ENCODE measurements around the gene HTT. TPM values are rescaled to one million over a fixed set of nuclear protein-coding genes. Genes with fewer than 3 reads are reported as not detected.

The HTT gene
- total RNA-seq, 1 experiment from 2014 or later, result 85.4 TPM

GRCh38 chr4:3188118-3188517 is 113.6 kb downstream of the HTT start:
- Mint-ChIP-seq H3K27ac (no peak overlapping the region), H3K4me1 (no peaks in the 10 kb centered on the region), H3K36me3 (peaks cover 39% of the 10 kb centered on the region), H3K4me3 (no peak overlapping the region), H3K9me3 (no peaks in the 10 kb centered on the region), H3K27me3 (ENCODE audit: low read depth) (no peaks in the 10 kb centered on the region)
- ATAC-seq (no peak), DNase-seq (ENCODE audit: low spot score) (no peak)
- ChIA-PET CTCF (no interaction called here), POLR2A (no interaction called here)
- no peak for TF ChIP-seq ZNF423 (CRISPR knock-in tag; IDR thresholded peaks at IDR 0.05)

DNA sequence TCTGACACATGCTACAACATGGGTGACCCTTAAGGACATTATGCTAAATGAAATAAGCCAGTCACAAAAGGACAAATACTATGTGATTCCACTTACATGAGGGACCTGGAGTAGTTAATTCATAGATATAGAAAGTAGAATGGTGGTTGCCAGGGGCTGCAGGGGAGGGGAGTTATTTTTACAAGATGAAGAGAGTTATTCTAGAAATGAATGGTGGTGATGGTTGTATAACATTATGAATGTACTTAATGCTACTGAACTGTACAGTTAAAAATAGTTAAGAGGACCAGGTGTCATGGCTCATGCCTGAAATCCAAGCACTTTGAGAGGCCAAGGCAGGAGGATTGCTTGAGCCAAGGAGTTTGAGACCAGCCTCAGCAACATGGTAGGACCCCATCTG is 115.0 kb downstream of the HTT start:
- Mint-ChIP-seq H3K4me1 (no peaks in the 10 kb centered on the region), H3K27ac (no peak overlapping the region), H3K27me3 (ENCODE audit: low read depth) (no peaks in the 10 kb centered on the region), H3K4me3 (no peak overlapping the region), H3K9me3 (no peaks in the 10 kb centered on the region), H3K36me3 (peaks cover 32% of the 10 kb centered on the region)
- ATAC-seq (no peak), DNase-seq (ENCODE audit: low spot score) (no peak)
- ChIA-PET POLR2A (no interaction called here), CTCF (interaction anchor here (0.7 to 1.2 kb wide), 2 partner anchors 10 to 55 kb away, joined by 3 read pairs; no protein-coding TSS in a partner anchor)
- TF ChIP-seq ZNF281 (CRISPR knock-in tag; IDR thresholded peaks at IDR 0.05) (no peak), IRF1 (CRISPR knock-in tag; IDR thresholded peaks at IDR 0.05) (no peak), ZNF317 (CRISPR knock-in tag; IDR thresholded peaks at IDR 0.05; ENCODE audit: borderline replicate concordance, low read depth) (no peak), HMGA2 (CRISPR knock-in tag; IDR thresholded peaks at IDR 0.05) (no peak), FOXJ3 (CRISPR knock-in tag; IDR thresholded peaks at IDR 0.05; ENCODE audit: borderline replicate concordance) (no peak), ZNF425 (CRISPR knock-in tag; conservative IDR thresholded peaks at IDR 0.05) (no peak), CBFB (CRISPR knock-in tag; IDR thresholded peaks at IDR 0.05; ENCODE audit: low read depth) (no peak), ZNF416 (CRISPR knock-in tag; IDR thresholded peaks at IDR 0.05) (no peak), ZNF671 (CRISPR knock-in tag; IDR thresholded peaks at IDR 0.05) (no peak), ZNF396 (CRISPR knock-in tag; IDR thresholded peaks at IDR 0.05; ENCODE audit: borderline replicate concordance) (no peak), JAZF1 (CRISPR knock-in tag; IDR thresholded peaks at IDR 0.05) (no peak), PRRX2 (CRISPR knock-in tag; IDR thresholded peaks at IDR 0.05) (no peak), FOXP4 (CRISPR knock-in tag; IDR thresholded peaks at IDR 0.05) (no peak)
- TF ChIP-seq, protein P1, sequence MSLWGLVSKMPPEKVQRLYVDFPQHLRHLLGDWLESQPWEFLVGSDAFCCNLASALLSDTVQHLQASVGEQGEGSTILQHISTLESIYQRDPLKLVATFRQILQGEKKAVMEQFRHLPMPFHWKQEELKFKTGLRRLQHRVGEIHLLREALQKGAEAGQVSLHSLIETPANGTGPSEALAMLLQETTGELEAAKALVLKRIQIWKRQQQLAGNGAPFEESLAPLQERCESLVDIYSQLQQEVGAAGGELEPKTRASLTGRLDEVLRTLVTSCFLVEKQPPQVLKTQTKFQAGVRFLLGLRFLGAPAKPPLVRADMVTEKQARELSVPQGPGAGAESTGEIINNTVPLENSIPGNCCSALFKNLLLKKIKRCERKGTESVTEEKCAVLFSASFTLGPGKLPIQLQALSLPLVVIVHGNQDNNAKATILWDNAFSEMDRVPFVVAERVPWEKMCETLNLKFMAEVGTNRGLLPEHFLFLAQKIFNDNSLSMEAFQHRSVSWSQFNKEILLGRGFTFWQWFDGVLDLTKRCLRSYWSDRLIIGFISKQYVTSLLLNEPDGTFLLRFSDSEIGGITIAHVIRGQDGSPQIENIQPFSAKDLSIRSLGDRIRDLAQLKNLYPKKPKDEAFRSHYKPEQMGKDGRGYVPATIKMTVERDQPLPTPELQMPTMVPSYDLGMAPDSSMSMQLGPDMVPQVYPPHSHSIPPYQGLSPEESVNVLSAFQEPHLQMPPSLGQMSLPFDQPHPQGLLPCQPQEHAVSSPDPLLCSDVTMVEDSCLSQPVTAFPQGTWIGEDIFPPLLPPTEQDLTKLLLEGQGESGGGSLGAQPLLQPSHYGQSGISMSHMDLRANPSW (CRISPR knock-in tag; conservative IDR thresholded peaks at IDR 0.05; ENCODE audit: low read depth), result no peak
- TF ChIP-seq, protein P2, sequence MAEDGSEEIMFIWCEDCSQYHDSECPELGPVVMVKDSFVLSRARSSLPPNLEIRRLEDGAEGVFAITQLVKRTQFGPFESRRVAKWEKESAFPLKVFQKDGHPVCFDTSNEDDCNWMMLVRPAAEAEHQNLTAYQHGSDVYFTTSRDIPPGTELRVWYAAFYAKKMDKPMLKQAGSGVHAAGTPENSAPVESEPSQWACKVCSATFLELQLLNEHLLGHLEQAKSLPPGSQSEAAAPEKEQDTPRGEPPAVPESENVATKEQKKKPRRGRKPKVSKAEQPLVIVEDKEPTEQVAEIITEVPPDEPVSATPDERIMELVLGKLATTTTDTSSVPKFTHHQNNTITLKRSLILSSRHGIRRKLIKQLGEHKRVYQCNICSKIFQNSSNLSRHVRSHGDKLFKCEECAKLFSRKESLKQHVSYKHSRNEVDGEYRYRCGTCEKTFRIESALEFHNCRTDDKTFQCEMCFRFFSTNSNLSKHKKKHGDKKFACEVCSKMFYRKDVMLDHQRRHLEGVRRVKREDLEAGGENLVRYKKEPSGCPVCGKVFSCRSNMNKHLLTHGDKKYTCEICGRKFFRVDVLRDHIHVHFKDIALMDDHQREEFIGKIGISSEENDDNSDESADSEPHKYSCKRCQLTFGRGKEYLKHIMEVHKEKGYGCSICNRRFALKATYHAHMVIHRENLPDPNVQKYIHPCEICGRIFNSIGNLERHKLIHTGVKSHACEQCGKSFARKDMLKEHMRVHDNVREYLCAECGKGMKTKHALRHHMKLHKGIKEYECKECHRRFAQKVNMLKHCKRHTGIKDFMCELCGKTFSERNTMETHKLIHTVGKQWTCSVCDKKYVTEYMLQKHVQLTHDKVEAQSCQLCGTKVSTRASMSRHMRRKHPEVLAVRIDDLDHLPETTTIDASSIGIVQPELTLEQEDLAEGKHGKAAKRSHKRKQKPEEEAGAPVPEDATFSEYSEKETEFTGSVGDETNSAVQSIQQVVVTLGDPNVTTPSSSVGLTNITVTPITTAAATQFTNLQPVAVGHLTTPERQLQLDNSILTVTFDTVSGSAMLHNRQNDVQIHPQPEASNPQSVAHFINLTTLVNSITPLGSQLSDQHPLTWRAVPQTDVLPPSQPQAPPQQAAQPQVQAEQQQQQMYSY (CRISPR knock-in tag; IDR thresholded peaks at IDR 0.05), result no peak
- TF ChIP-seq, protein P3, sequence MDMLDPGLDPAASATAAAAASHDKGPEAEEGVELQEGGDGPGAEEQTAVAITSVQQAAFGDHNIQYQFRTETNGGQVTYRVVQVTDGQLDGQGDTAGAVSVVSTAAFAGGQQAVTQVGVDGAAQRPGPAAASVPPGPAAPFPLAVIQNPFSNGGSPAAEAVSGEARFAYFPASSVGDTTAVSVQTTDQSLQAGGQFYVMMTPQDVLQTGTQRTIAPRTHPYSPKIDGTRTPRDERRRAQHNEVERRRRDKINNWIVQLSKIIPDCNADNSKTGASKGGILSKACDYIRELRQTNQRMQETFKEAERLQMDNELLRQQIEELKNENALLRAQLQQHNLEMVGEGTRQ (CRISPR knock-in tag; IDR thresholded peaks at IDR 0.05), result no peak

Measured in WTC11 (cell line).